SK-N-SH (cell line): ENCODE data around the gene METTL14. TPM values are rescaled to one million over a fixed set of nuclear protein-coding genes. Genes with fewer than 3 reads are reported as not detected.

ENCODE experiments used
- CTCF ChIA-PET: fragments of 300-600, 350-600 bp; formaldehyde crosslinking; extraction: SDS; loops from one replicate; lab custom pipeline; 2021; lab: Yijun Ruan, JAX
- POLR2A ChIA-PET: fragments of 350-600 bp; sonication (Branson Sonifier 250); formaldehyde crosslinking; extraction: SDS; loops from one replicate; lab custom pipeline; 2020; ENCODE audit warnings: antibody characterized with exemption, inconsistent platforms; lab: Yijun Ruan, JAX
- DNase-seq: peaks from one replicate; pipeline ENCODE4 v3.0.0; 2012
- H2AFZ ChIP-seq: fragments of 200-600 bp; sonication (generic); 2 replicates; pipeline ENCODE4 v1.8.1; 2016; ENCODE audit warnings: antibody characterized with exemption, mild to moderate bottlenecking, low read depth
- H3F3A ChIP-seq: fragments of 200-600 bp; sonication (generic); replicated peaks from 2 replicates; pipeline ENCODE3; 2016; ENCODE audit warnings: antibody characterized with exemption, mild to moderate bottlenecking; ENCODE audit not compliant: insufficient read depth
- H3K27ac ChIP-seq, 2 experiments: fragments of 200-500 bp in 1 of 2; fragments of 200-600 bp in 1 of 2; sonication (Bioruptor generic) in 1 of 2; sonication (generic), shearing (Covaris generic) in 1 of 2; 2 replicates each; pipeline versions ENCODE4 v1.5.1 to v1.6.1; 2014 to 2016; ENCODE audit warnings: low read depth in 2 of 2, inconsistent platforms in 1 of 2, low read length in 1 of 2, mild to moderate bottlenecking in 1 of 2, mixed read lengths in 1 of 2
- H3K27me3 ChIP-seq: fragments of 200-600 bp; sonication (generic), shearing (Covaris generic); 2 replicates; pipeline ENCODE4 v1.6.1; 2016; ENCODE audit warnings: mixed run types; ENCODE audit not compliant: insufficient read depth
- H3K36me3 ChIP-seq, 2 experiments: fragments of 200-500 bp in 1 of 2; fragments of 200-600 bp in 1 of 2; sonication (Bioruptor generic) in 1 of 2; sonication (generic) in 1 of 2; replicated peaks in 1 of 2; 2 replicates each; pipeline versions ENCODE3 to v1.5.1; 2014 to 2016; ENCODE audit warnings: low read length in 1 of 2, mild to moderate bottlenecking in 1 of 2; ENCODE audit not compliant: insufficient read depth in 2 of 2, control insufficient read depth in 1 of 2
- H3K4me1 ChIP-seq, 2 experiments: fragments of 200-500 bp in 1 of 2; fragments of 200-600 bp in 1 of 2; sonication (Bioruptor generic) in 1 of 2; sonication (generic), shearing (Covaris generic) in 1 of 2; 2 replicates each; pipeline versions ENCODE4 v1.5.1 to v1.6.1; 2014 to 2016; ENCODE audit warnings: low read depth in 1 of 2, low read length in 1 of 2, mixed run types in 1 of 2; ENCODE audit not compliant: insufficient read depth in 2 of 2, control insufficient read depth in 1 of 2
- H3K4me2 ChIP-seq: fragments of 200-600 bp; sonication (generic), shearing (Covaris generic); 2 replicates; pipeline ENCODE4 v1.6.1; 2017; ENCODE audit warnings: mixed run types
- H3K4me3 ChIP-seq, 2 experiments: fragments of 200-500 bp in 1 of 2; fragments of 200-600 bp in 1 of 2; sonication (Bioruptor generic) in 1 of 2; sonication (generic), shearing (Covaris generic) in 1 of 2; 2 replicates each; pipeline versions ENCODE4 v1.5.1 to v1.8.1; 2014 to 2016; ENCODE audit warnings: low read depth in 2 of 2, inconsistent platforms in 1 of 2, low read length in 1 of 2, mild to moderate bottlenecking in 1 of 2, mixed read lengths in 1 of 2, moderate library complexity in 1 of 2
- H3K79me2 ChIP-seq: fragments of 200-600 bp; sonication (generic); 2 replicates; pipeline ENCODE4 v1.8.1; 2017; ENCODE audit warnings: mild to moderate bottlenecking; ENCODE audit not compliant: insufficient read depth
- H3K9ac ChIP-seq: fragments of 200-600 bp; sonication (generic); 2 replicates; pipeline ENCODE4 v1.6.1; 2017; ENCODE audit warnings: mixed run types
- H3K9me2 ChIP-seq: fragments of 200-600 bp; sonication (generic); 2 replicates; pipeline ENCODE4 v1.6.1; 2017; ENCODE audit warnings: mixed run types
- H3K9me3 ChIP-seq: fragments of 200-600 bp; sonication (generic); 2 replicates; pipeline ENCODE4 v1.6.1; 2017; ENCODE audit warnings: mixed run types, mild to moderate bottlenecking, moderate library complexity
- H4K20me1 ChIP-seq: fragments of 200-600 bp; sonication (generic); 2 replicates; pipeline ENCODE4 v1.6.1; 2017; ENCODE audit warnings: mild to moderate bottlenecking, mixed run types; ENCODE audit not compliant: insufficient read depth
- EP300 ChIP-seq, 2 experiments: IDR thresholded peaks; 2 replicates each; pipeline versions ENCODE4 v1.4.0 to v1.6.1; 2012; ENCODE audit warnings: borderline replicate concordance in 1 of 2, low read depth in 1 of 2, low read length in 1 of 2
- FOXM1 ChIP-seq: IDR thresholded peaks from 2 replicates; pipeline ENCODE4 v1.4.0; 2012; ENCODE audit warnings: low read depth, mild to moderate bottlenecking
- GATA2 ChIP-seq: sonication (generic); formaldehyde crosslinking; IDR thresholded peaks from 2 replicates; pipeline ENCODE4 v1.5.0; 2020; ENCODE audit warnings: mild to moderate bottlenecking, missing genetic modification reagents
- JUND ChIP-seq: IDR thresholded peaks from 2 replicates; pipeline ENCODE4 v1.4.0; 2012
- MEF2A ChIP-seq: IDR thresholded peaks from 2 replicates; pipeline ENCODE4 v1.4.0; 2012; ENCODE audit warnings: low read depth, borderline replicate concordance
- NFIC ChIP-seq: IDR thresholded peaks from 2 replicates; pipeline ENCODE4 v1.4.0; 2012; ENCODE audit warnings: borderline replicate concordance
- RAD21 ChIP-seq: IDR thresholded peaks from 2 replicates; pipeline ENCODE4 v1.6.1; 2012; ENCODE audit warnings: mild to moderate bottlenecking, low read length
- TCF12 ChIP-seq: IDR thresholded peaks from 2 replicates; pipeline ENCODE4 v1.4.0; 2012
- YY1 ChIP-seq: IDR thresholded peaks from 2 replicates; pipeline ENCODE4 v1.4.0; 2012; ENCODE audit warnings: low read depth, mild to moderate bottlenecking
- WGBS: methylation state at CpG from one replicate; pipeline ENCODE4 v1.1.6; 2017; ENCODE audit warnings: low lambda C conversion rate; 5-methylcytosine and 5-hydroxymethylcytosine counted together
- polyA plus RNA-seq, 3 experiments: library from polyadenylated mRNA; depleted of rRNA; stranded (reverse); fragments of >200 nt; gene quantifications; 2 replicates each; pipeline ENCODE4 v1.2.3, GENCODE V29; 2012
- TF ChIP-seq, protein P1 (sequence below): IDR thresholded peaks from 2 replicates; pipeline ENCODE4; 2012
- TF ChIP-seq, protein P2 (sequence below): IDR thresholded peaks from 2 replicates; pipeline ENCODE4 v1.4.0; 2012; ENCODE audit warnings: low read depth, borderline replicate concordance

METTL14 gene
- polyA plus RNA-seq, 1 of the 3 experiments (the other 2 are of a cell fraction): 11.0 TPM

DNA sequence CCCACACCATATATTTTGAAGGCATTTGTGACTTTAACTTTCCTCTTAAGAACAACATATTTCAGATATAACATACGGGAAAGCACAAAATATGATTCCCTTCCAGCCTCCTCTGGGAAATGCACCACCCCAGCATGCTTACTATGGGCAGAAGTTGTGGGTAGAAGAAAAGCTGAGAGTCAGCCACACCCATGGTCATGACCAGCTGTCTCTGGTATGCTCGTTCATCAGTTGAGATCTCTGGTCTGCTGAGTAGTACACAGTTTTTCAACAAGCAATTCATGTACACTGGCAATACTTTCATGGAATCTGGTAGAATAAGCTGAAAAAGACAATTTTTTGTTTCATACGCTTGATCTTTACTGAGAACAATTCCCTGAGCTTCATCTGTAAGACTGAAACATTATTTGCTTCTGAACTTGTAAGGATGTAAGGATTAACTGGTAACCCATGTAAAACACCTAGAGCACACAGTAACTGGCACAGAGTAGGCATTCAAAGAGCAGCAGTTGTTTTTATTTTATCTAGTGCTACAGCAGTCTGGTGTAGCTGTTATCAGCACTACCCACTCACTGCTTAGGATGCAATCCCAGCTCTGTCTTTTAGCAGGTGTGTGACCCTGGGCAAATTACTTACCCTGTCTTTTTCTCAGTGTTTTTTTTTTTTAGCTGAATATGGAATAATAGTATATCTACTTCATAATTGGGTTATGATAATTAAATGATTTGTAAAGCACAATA, 47.6 kb downstream of the METTL14 start:
- 88% methylated on average over 3 of the region's 3 CpGs for WGBS
- H3K9ac ChIP-seq: no peak overlapping the region
- POLR2A ChIA-PET: no interaction called here

DNA sequence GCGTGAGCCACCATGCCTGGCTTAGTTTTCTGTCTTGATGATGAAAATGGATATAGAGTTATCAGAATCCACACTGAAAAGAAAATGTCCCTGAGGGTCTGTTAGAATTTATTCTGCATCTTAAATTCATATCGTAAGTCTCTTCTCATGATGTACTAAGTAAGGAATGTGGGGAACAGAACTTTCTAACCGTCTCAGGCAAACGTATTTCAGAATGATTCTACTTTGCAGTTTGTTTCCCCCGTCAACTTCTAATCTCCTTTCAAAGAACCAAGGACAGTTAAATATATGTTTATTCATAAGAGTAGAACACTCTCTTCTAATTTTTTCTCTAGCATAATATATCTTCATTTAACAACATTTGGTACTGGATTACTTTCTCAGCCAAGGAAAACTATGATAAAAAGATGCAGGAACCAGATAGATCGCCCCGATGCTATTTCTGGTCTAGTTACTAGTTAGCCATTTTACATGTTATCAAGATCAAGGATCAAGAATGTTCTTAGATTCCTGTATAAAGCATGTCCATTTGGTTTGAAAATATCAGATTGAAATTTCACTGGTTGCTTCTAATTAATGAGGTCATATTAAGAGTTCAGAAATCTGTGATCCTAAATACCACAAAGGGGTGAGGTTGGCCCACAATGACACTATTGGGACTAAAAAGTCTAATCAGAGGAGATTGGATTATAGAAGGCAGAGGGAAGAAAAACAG, 49.5 kb downstream of the METTL14 start:
- CTCF ChIA-PET: interaction anchor here (1.6 kb wide), 1 partner anchor 130 kb away, joined by 4 read pairs; no protein-coding TSS in a partner anchor
- no peak overlapping the region for H2AFZ ChIP-seq
- peaks cover 43% of the 10 kb centered on the region for H3F3A ChIP-seq
- peaks cover 80 to 92% of the 10 kb centered on the region in 2 experiments for H3K36me3 ChIP-seq
- no peak overlapping the region for H3K9ac ChIP-seq
- peaks cover 15% of the 10 kb centered on the region; the same call in 1 of the 2 replicates for H3K79me2 ChIP-seq
- peak overlapping the region; percentile 59 to 64 for H3K27ac ChIP-seq
- no peak for DNase-seq
- H3K4me3 ChIP-seq: no peak overlapping the region
- no peak overlapping the region for H3K4me2 ChIP-seq
- H3K9me3 ChIP-seq: no peaks in the 10 kb centered on the region
- 64% methylated on average over 7 of the region's 7 CpGs for WGBS
- no peaks in the 10 kb centered on the region for H3K9me2 ChIP-seq
- TF ChIP-seq, protein P1, sequence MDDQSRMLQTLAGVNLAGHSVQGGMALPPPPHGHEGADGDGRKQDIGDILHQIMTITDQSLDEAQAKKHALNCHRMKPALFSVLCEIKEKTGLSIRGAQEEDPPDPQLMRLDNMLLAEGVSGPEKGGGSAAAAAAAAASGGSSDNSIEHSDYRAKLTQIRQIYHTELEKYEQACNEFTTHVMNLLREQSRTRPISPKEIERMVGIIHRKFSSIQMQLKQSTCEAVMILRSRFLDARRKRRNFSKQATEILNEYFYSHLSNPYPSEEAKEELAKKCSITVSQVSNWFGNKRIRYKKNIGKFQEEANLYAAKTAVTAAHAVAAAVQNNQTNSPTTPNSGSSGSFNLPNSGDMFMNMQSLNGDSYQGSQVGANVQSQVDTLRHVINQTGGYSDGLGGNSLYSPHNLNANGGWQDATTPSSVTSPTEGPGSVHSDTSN: peak; percentile 17
- peak; percentile 57 for TF ChIP-seq TCF12
- TF ChIP-seq NFIC: 0 out of 2 replicates have a peak, but pooled peaks have one; percentile 14
- peak in 1 of 2 experiments; percentile 36; a peak in 1 of 4 replicates for TF ChIP-seq EP300 (IDR thresholded peaks at IDR 0.05; ENCODE audit: borderline replicate concordance in 1 of 2, low read depth in 1 of 2, low read length in 1 of 2)
- no peak for TF ChIP-seq FOXM1
- TF ChIP-seq RAD21: no peak
- peak; percentile 22; the same call in 1 of the 2 replicates for TF ChIP-seq JUND
- TF ChIP-seq, protein P2, sequence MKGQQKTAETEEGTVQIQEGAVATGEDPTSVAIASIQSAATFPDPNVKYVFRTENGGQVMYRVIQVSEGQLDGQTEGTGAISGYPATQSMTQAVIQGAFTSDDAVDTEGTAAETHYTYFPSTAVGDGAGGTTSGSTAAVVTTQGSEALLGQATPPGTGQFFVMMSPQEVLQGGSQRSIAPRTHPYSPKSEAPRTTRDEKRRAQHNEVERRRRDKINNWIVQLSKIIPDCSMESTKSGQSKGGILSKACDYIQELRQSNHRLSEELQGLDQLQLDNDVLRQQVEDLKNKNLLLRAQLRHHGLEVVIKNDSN: no peak
- 0 out of 2 replicates have a peak, but pooled peaks have one; percentile 29 for TF ChIP-seq MEF2A
- no peaks in the 10 kb centered on the region for H3K27me3 ChIP-seq
- H4K20me1 ChIP-seq: no peaks in the 10 kb centered on the region
- POLR2A ChIA-PET: no interaction called here
- H3K4me1 ChIP-seq: peaks cover 9 to 13% of the 10 kb centered on the region in 2 experiments; a peak in 3 of 4 replicates

More for the DNA sequence above, 47.6 kb downstream of the METTL14 start:
- no peak overlapping the region for H3K4me3 ChIP-seq
- peaks cover 55% of the 10 kb centered on the region for H3F3A ChIP-seq
- peaks cover 4 to 21% of the 10 kb centered on the region in 2 experiments; a peak in 3 of 4 replicates for H3K4me1 ChIP-seq
- H3K27ac ChIP-seq: peak overlapping the region; percentile 7 to 80; a peak in 3 of 4 replicates
- H3K36me3 ChIP-seq: peaks cover 77 to 92% of the 10 kb centered on the region in 2 experiments
- no peak for DNase-seq
- H3K79me2 ChIP-seq: peaks cover 15% of the 10 kb centered on the region; the same call in 1 of the 2 replicates
- no peaks in the 10 kb centered on the region for H3K9me3 ChIP-seq
- H4K20me1 ChIP-seq: no peaks in the 10 kb centered on the region
- no peak overlapping the region for H2AFZ ChIP-seq
- H3K9me2 ChIP-seq: no peaks in the 10 kb centered on the region
- H3K27me3 ChIP-seq: no peaks in the 10 kb centered on the region
- peak; percentile 43 for TF ChIP-seq GATA2 (CRISPR knock-in tag)
- TF ChIP-seq YY1: no peak
- H3K4me2 ChIP-seq: no peak overlapping the region; the same call in 1 of the 2 replicates
- CTCF ChIA-PET: interaction anchor here (1.0 to 1.3 kb wide), 3 partner anchors 10 to 132 kb away, joined by 3 to 5 read pairs (median 3); no protein-coding TSS in a partner anchor
